ENCODE results near the gene PARP4. TPM values are rescaled to one million over a fixed set of nuclear protein-coding genes. Genes with fewer than 3 reads are reported as not detected.
"Not testable (repeated sequence)": the region's sequence is repeated elsewhere in the genome, so short reads cannot be mapped to it uniquely, and the experiment has no call there.

The PARP4 gene
- total RNA-seq, 2 experiments from 2014 or later, result 27.5 to 28.7 TPM

DNA sequence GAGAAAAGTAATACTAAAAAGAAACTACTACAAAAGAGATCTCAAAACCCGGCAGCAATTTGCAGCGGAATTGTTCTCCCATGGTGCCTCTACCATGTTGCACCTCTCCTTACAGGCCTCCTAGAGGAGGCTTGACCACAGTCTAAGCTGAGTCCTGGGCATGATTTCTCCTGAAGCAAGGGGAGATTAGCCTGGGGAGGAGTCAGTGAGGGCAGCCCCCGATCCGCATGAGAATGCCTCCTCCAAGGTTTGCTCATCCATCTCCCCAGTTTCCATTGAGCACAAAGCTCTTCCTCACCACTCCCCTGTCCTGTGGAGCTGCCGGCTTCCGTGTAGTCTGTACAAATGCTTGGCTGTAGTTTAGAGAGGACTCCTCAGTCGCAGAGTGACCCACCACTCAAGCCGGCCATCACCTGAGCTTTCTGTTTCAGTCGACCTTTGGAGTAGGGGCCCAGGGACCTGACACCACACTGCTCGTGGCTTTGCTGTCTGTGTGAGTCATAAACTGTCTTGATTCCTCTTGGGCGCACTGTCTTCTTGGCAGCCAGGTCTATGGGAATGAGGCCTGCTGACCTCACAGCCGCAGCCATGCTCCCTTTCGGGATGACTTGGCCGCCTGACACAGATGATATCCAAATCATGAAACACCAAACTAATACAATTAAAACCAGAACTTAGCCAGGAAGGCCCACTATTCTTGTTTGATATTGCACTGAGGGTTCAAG, 130.9 kb downstream of the PARP4 start:
- CTCF ChIA-PET, result no interaction called here
- POLR2A ChIA-PET, result no interaction called here

- POLR2A ChIA-PET, CTCF ChIA-PET: not testable (repeated sequence)
Observed at GRCh38 chr13:24380881-24381280, 131.7 kb downstream of the PARP4 start.

- POLR2A ChIA-PET, CTCF ChIA-PET: not testable (repeated sequence)
Observed at GRCh38 chr13:24380227-24380626, 132.4 kb downstream of the PARP4 start.

DNA sequence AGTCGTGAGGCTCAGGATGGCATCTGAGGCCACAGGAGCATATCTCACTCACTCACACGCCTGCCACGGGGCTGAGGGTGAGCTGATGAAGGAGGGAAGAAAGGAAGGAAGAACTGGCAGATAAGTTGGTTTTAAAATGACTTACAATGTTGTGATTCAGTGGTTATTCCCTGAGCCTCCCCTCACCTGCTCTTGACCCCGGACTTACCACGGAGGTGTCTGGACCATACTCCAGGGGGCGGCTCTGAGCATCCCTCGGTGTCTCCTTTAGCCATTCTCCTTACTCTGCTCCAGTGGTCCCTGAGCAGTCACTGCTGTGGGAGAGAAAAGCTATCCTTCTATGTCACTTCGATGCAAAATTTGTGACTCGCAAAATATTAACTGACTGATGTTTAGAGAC, 141.3 kb downstream of the PARP4 start:
- POLR2A ChIA-PET, CTCF ChIA-PET: not testable (repeated sequence)

Other genes with a start within 250 kb of the PARP4 start
- gene C1QTNF9, start 203.2 kb downstream of the PARP4 start, total RNA-seq, result not detected
- gene ATP12A, start 167.6 kb upstream of the PARP4 start, total RNA-seq, result 1 to 10 TPM; 4.5 to 4.6 TPM